ENCODE results near the gene VCL. TPM values are rescaled to one million over a fixed set of nuclear protein-coding genes. Genes with fewer than 3 reads are reported as not detected.

Gene VCL
- polyA plus RNA-seq, 1 of the 3 experiments (the other 2 are of a cell fraction), result 147 TPM

DNA sequence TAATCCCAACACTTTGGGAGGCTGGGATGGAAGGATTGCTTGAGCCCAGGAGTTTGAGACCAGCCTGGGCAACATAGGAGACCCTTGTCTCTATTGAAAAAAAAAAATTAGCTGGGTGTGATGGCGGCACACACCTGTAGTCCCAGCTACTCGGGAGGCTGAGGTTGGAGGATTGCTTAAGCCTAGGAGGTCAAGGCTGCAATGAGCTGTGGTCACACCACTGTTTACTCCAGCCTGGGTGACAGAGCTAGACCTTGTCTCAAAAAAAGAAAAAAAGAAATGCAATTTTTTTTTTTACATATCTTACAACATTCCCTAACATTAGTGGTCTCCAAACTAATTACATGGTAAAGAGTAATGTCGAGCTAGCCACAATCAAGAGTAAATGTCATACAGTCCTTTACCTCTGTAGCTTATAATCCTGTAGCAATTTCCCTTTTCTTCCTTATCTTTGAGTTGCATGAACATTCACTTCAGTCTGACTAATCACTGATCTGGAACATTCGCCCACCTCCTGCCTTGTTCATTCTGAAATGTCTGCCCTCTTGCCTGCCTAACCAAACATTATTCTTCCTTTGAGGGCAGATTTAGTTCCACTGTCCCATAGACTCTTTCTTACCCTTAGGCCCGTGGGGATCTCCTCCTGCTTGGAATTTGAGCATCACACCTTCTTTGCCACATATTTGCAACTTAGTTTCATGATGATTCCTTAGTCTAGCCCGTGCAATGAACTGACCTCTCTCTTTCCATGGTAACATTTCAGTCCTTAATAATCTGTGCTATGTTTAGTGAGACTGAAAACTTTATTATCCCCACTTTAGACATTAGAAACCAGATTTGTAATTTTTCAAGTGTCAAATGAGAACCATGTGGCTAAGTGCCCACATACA lies 4.8 kb upstream of the VCL start:
- peaks cover 7% of the 10 kb centered on the region for H3F3A ChIP-seq (replicated peaks; ENCODE audit: insufficient read depth)
- H3K27ac ChIP-seq (ENCODE audit: low read depth in 2 of 2, low read length in 1 of 2), result no peak overlapping the region
- H3K36me3 ChIP-seq (replicated peaks in 1 of 2; ENCODE audit: control insufficient read depth in 1 of 2, insufficient read depth in 2 of 2, low read length in 1 of 2), result no peaks in the 10 kb centered on the region
- H3K9me3 ChIP-seq, result no peaks in the 10 kb centered on the region
- no peak for DNase-seq
- H4K20me1 ChIP-seq (ENCODE audit: insufficient read depth), result no peaks in the 10 kb centered on the region
- POLR2A ChIA-PET, result no interaction called here
- TF ChIP-seq MEF2A (IDR thresholded peaks at IDR 0.05; ENCODE audit: borderline replicate concordance, low read depth) (no peak), SIN3A (IDR thresholded peaks at IDR 0.05; ENCODE audit: borderline replicate concordance, low read depth, low read length) (no peak), FOXJ3 (CRISPR knock-in tag; IDR thresholded peaks at IDR 0.05) (no peak), FOXM1 (IDR thresholded peaks at IDR 0.05; ENCODE audit: low read depth) (no peak), TAF1 (IDR thresholded peaks at IDR 0.05; ENCODE audit: borderline replicate concordance, low read depth, low read length) (no peak), PBX3 (IDR thresholded peaks at IDR 0.05) (no peak), RAD21 (IDR thresholded peaks at IDR 0.05; ENCODE audit: low read length) (no peak), GATA2 (CRISPR knock-in tag; IDR thresholded peaks at IDR 0.05) (no peak), MXI1 (IDR thresholded peaks at IDR 0.05; ENCODE audit: low read depth, low read length) (no peak), ELF1 (IDR thresholded peaks at IDR 0.05) (no peak), YY1 (IDR thresholded peaks at IDR 0.05; ENCODE audit: low read depth) (no peak), ZBTB33 (IDR thresholded peaks at IDR 0.05; ENCODE audit: borderline replicate concordance, low read depth) (no peak), EZH2phosphoT487 (IDR thresholded peaks at IDR 0.05; ENCODE audit: borderline replicate concordance, low read depth) (no peak), TEAD4 (IDR thresholded peaks at IDR 0.05; ENCODE audit: borderline replicate concordance, insufficient read depth) (no peak), EP300 (IDR thresholded peaks at IDR 0.05; ENCODE audit: borderline replicate concordance in 1 of 2, low read depth in 1 of 2, low read length in 1 of 2) (no peak), RCOR1 (IDR thresholded peaks at IDR 0.05; ENCODE audit: low read length) (no peak)
- TF ChIP-seq, protein P1, sequence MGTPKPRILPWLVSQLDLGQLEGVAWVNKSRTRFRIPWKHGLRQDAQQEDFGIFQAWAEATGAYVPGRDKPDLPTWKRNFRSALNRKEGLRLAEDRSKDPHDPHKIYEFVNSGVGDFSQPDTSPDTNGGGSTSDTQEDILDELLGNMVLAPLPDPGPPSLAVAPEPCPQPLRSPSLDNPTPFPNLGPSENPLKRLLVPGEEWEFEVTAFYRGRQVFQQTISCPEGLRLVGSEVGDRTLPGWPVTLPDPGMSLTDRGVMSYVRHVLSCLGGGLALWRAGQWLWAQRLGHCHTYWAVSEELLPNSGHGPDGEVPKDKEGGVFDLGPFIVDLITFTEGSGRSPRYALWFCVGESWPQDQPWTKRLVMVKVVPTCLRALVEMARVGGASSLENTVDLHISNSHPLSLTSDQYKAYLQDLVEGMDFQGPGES (IDR thresholded peaks at IDR 0.05; ENCODE audit: low read depth, low read length), result no peak
- peak overlapping the region; percentile 31; the same call in 1 of the 2 replicates for H2AFZ ChIP-seq (ENCODE audit: low read depth)
- H3K4me3 ChIP-seq (ENCODE audit: low read depth in 2 of 2, low read length in 1 of 2), result no peak overlapping the region
- H3K9ac ChIP-seq, result no peak overlapping the region
- H3K4me2 ChIP-seq, result no peak overlapping the region
- no peaks in the 10 kb centered on the region for H3K9me2 ChIP-seq
- H3K4me1 ChIP-seq (ENCODE audit: control insufficient read depth in 1 of 2, insufficient read depth in 2 of 2, low read depth in 1 of 2, low read length in 1 of 2), result peaks cover 0 to 3% of the 10 kb centered on the region in 2 experiments; a peak in 1 of 4 replicates
- H3K27me3 ChIP-seq (ENCODE audit: insufficient read depth), result no peaks in the 10 kb centered on the region
- CTCF ChIA-PET, result interaction anchor here (1.5 kb wide), 1 partner anchor 53 kb away, joined by 3 read pairs; no protein-coding TSS in a partner anchor
- H3K79me2 ChIP-seq (ENCODE audit: insufficient read depth), result peaks cover 3% of the 10 kb centered on the region
- 82% methylated on average over 6 of the region's 6 CpGs for WGBS (ENCODE audit: low lambda C conversion rate)

All from SK-N-SH (cell line).